HepG2 (cell line): ENCODE data around the gene ATP6V0E1. TPM values are rescaled to one million over a fixed set of nuclear protein-coding genes. Genes with fewer than 3 reads are reported as not detected.

Experiments used
- ARNT2 ChIP-seq: sonication (generic); formaldehyde crosslinking; IDR thresholded peaks from 2 replicates; pipeline ENCODE4 v1.8.0; 2022; ENCODE audit warnings: mild to moderate bottlenecking, low read depth, missing genetic modification reagents, moderate library complexity
- ATF4 ChIP-seq, 2 experiments: fragments of 450-650 bp in 1 of 2; sonication (generic) in 1 of 2; formaldehyde crosslinking; IDR thresholded peaks; 2 replicates each; pipeline versions ENCODE4 v1.5.0 to v1.8.0; 2020 to 2022; ENCODE audit warnings: mild to moderate bottlenecking in 1 of 2, missing genetic modification reagents in 1 of 2
- DBP ChIP-seq: sonication (generic); formaldehyde crosslinking; IDR thresholded peaks from 2 replicates; pipeline ENCODE4 v1.4.0; 2020; ENCODE audit warnings: missing genetic modification reagents; ENCODE audit errors: not compliant biosample characterization
- E2F2 ChIP-seq: sonication (generic); formaldehyde crosslinking; IDR thresholded peaks from 2 replicates; pipeline ENCODE4 v1.4.0; 2020; ENCODE audit warnings: missing genetic modification reagents, borderline replicate concordance
- ESRRA ChIP-seq: sonication (generic); formaldehyde crosslinking; IDR thresholded peaks from 2 replicates; pipeline ENCODE4 v1.5.1; 2020; ENCODE audit warnings: mild to moderate bottlenecking, low read depth, missing genetic modification reagents
- GLMP ChIP-seq: sonication (generic); formaldehyde crosslinking; IDR thresholded peaks from 2 replicates; pipeline ENCODE4 v1.9.0; 2021; ENCODE audit warnings: missing genetic modification reagents, mild to moderate bottlenecking, borderline replicate concordance
- HDAC6 ChIP-seq: fragments of 200-600 bp; sonication (generic); IDR thresholded peaks from 2 replicates; pipeline ENCODE4 v1.7.0; 2017; ENCODE audit warnings: mild to moderate bottlenecking, antibody characterized with exemption, low read length, low read depth
- KDM3A ChIP-seq: IDR thresholded peaks from 2 replicates; pipeline ENCODE4 v1.6.1; 2018; ENCODE audit warnings: low read depth, missing compliant biosample characterization
- MXD1 ChIP-seq: sonication (generic); formaldehyde crosslinking; IDR thresholded peaks from 2 replicates; pipeline ENCODE4 v1.4.0; 2020; ENCODE audit warnings: mild to moderate bottlenecking, missing genetic modification reagents
- NRL ChIP-seq: sonication (generic); formaldehyde crosslinking; IDR thresholded peaks from 2 replicates; pipeline ENCODE4 v1.5.0; 2020; ENCODE audit warnings: missing genetic modification reagents, mild to moderate bottlenecking, moderate library complexity, borderline replicate concordance
- RFXAP ChIP-seq: sonication (generic); formaldehyde crosslinking; IDR thresholded peaks from 2 replicates; pipeline ENCODE4 v1.4.0; 2020; ENCODE audit warnings: missing genetic modification reagents, borderline replicate concordance
- SNAPC4 ChIP-seq: sonication (generic); formaldehyde crosslinking; IDR thresholded peaks from 2 replicates; pipeline ENCODE4 v1.4.0; 2020; ENCODE audit warnings: mild to moderate bottlenecking, missing genetic modification reagents
- TFDP1 ChIP-seq: IDR thresholded peaks from 2 replicates; pipeline ENCODE4 v1.6.1; 2016; ENCODE audit warnings: missing compliant biosample characterization, missing genetic modification reagents, borderline replicate concordance
- THAP11 ChIP-seq: IDR thresholded peaks from 2 replicates; pipeline ENCODE4 v1.6.1; 2016; ENCODE audit warnings: missing biosample characterization, missing genetic modification reagents
- ZNF260 ChIP-seq: sonication (generic); formaldehyde crosslinking; IDR thresholded peaks from 2 replicates; pipeline ENCODE4 v1.4.0; 2020; ENCODE audit warnings: missing genetic modification reagents, low read depth, mild to moderate bottlenecking, borderline replicate concordance
- ZNF326 ChIP-seq: sonication (generic); formaldehyde crosslinking; IDR thresholded peaks from 2 replicates; pipeline ENCODE4 v1.4.0; 2020; ENCODE audit warnings: missing genetic modification reagents, borderline replicate concordance
- polyA plus RNA-seq, 8 experiments: library from polyadenylated mRNA; depleted of rRNA in 3 of 8; stranded (reverse) in 7 of 8; unstranded in 1 of 8; fragments of >200 nt; fragmentation: Illumina TruSeq in 4 of 8; extraction: Trizol in 4 of 8; gene quantifications; 2 replicates each; pipeline versions ENCODE4 v1.2.1 to v1.2.3, GENCODE V29; 2011 to 2016; ENCODE audit warnings: low read depth in 4 of 8, missing spikeins in 1 of 8, mixed read lengths in 1 of 8; ENCODE audit not compliant: insufficient read depth in 1 of 8
- total RNA-seq, 5 experiments: library from RNA; depleted of rRNA; stranded (reverse); fragments of >200 nt; fragmentation: Illumina TruSeq; extraction: Trizol; gene quantifications; 2 replicates each; pipeline ENCODE4 v1.2.3, GENCODE V29; 2016; ENCODE audit warnings: low read depth in 1 of 5

The ATP6V0E1 gene
- total and polyA plus RNA-seq, 2 of the 13 experiments (the other 11 are each of a cell fraction or from before 2014, with no cell fraction given) = 143 to 215 TPM

GRCh38 chr5:173055983-173056782 lies 72.6 kb downstream of the ATP6V0E1 start, which contains the start of gene CREBRF (continued):
- no peak for TF ChIP-seq SNAPC4 (CRISPR knock-in tag)
- no peak for TF ChIP-seq DBP (CRISPR knock-in tag)
- TF ChIP-seq RFXAP (CRISPR knock-in tag) = peak; percentile 47; the same call in 1 of the 2 replicates
- no peak for TF ChIP-seq ZNF260 (CRISPR knock-in tag)
- TF ChIP-seq ARNT2 (CRISPR knock-in tag) = no peak
- TF ChIP-seq E2F2 (CRISPR knock-in tag) = no peak
- no peak for TF ChIP-seq GLMP (CRISPR knock-in tag)
- TF ChIP-seq NRL = no peak
- TF ChIP-seq TFDP1 = peak; percentile 52; the same call in 1 of the 2 replicates
- no peak for TF ChIP-seq ESRRA (CRISPR knock-in tag)
- no peak for TF ChIP-seq ZNF326
- TF ChIP-seq KDM3A = no peak
- peak; percentile 89; the same call in 1 of the 2 replicates for TF ChIP-seq MXD1 (CRISPR knock-in tag)
- TF ChIP-seq HDAC6 = no peak
- peak; percentile 83 for TF ChIP-seq THAP11 (CRISPR knock-in tag)
- TF ChIP-seq ATF4 (CRISPR knock-in tag; IDR thresholded peaks at IDR 0.05) = peak in 1 of 2 experiments; percentile 68; a peak in 2 of 4 replicates
